OCI-LY7 (cell line): ENCODE measurements around the gene TJP3.

ENCODE experiments used
- CTCF ChIP-seq: fragments of 200-600 bp; sonication (generic); conservative IDR thresholded peaks from 2 replicates; pipeline ENCODE4 v1.5.1; 2014; ENCODE audit warnings: mild to moderate bottlenecking, antibody characterized with exemption, low read length, moderate library complexity, mixed read lengths
- EZH2phosphoT487 ChIP-seq: fragments of 200-600 bp; sonication (generic); IDR thresholded peaks from 2 replicates; pipeline ENCODE4 v1.6.1; 2018; ENCODE audit warnings: low read depth, borderline replicate concordance, mild to moderate bottlenecking, mixed run types, antibody characterized with exemption, low read length, moderate library complexity, mixed read lengths

DNA sequence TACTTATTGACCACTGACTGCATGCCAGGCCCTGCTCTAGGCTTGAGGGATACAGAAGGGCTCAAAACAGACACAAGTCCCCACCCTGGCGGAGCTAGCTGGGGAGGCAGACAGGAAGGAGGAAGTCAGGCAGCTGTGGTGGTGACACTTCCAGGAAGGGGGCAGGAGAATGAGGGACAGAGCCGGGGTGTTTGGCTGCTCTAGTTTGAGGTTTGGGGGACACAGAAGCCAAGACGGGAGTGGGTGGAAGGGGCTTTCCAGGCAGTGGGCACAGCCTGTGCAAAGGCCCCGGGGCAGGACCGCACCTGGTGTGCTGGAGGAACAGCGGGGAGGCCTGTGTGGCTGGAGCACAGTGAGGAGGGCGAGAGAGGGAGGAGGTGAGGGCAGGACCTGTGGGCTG, 58.3 kb downstream of the TJP3 start:
- TF ChIP-seq EZH2phosphoT487 (no peak), CTCF (no peak)
